SKM-1 (cell line): ENCODE data around the gene AMZ1.
"Not testable (repeated sequence)": the region's sequence is repeated elsewhere in the genome, so short reads cannot be mapped to it uniquely, and the experiment has no call there.

Source experiments
- DNase-seq: peaks from one replicate; lab custom pipeline; 2025; ENCODE audit not compliant: unreplicated experiment; lab: John Stamatoyannopoulos, UW

AMZ1 gene

GRCh38 chr7:2666588-2667250 is 21.3 kb upstream of the AMZ1 start:
- DNase-seq = no peak

- DNase-seq = no peak
These were observed 20.2 kb upstream of the AMZ1 start for GRCh38 chr7:2667843-2668242.

- DNase-seq = no peak
These were observed 19.6 kb upstream of the AMZ1 start for GRCh38 chr7:2668401-2668800.

- no peak for DNase-seq
These were observed 17.8 kb upstream of the AMZ1 start for GRCh38 chr7:2670171-2670570.

- peak; percentile 53 for DNase-seq
These were observed 17.1 kb upstream of the AMZ1 start for GRCh38 chr7:2670720-2671391.

GRCh38 chr7:2673214-2673613 is 14.8 kb upstream of the AMZ1 start:
- DNase-seq = not testable (repeated sequence)

GRCh38 chr7:2673934-2674333 is 14.1 kb upstream of the AMZ1 start:
- DNase-seq = no peak

- no peak for DNase-seq
These were observed 12.7 kb upstream of the AMZ1 start for GRCh38 chr7:2675256-2675764.

- not testable (repeated sequence) for DNase-seq
These were observed 11.4 kb upstream of the AMZ1 start for GRCh38 chr7:2676576-2676975.

- DNase-seq = not testable (repeated sequence)
These were observed 9.5 kb upstream of the AMZ1 start for GRCh38 chr7:2678454-2678853.

- not testable (repeated sequence) for DNase-seq
These were observed 8.6 kb upstream of the AMZ1 start for GRCh38 chr7:2679135-2680127.

- DNase-seq = no peak
These were observed 7.7 kb upstream of the AMZ1 start for GRCh38 chr7:2680256-2680655.

GRCh38 chr7:2680792-2681490 is 7.1 kb upstream of the AMZ1 start:
- peak; percentile 57 for DNase-seq

GRCh38 chr7:2681929-2682799 is 5.8 kb upstream of the AMZ1 start:
- no peak for DNase-seq

GRCh38 chr7:2684501-2684900 is 3.5 kb upstream of the AMZ1 start:
- no peak for DNase-seq

- DNase-seq = no peak
These were observed 1.9 kb upstream of the AMZ1 start for GRCh38 chr7:2686101-2686500.

GRCh38 chr7:2687338-2687869 is 598 bp upstream of the AMZ1 start:
- no peak for DNase-seq

GRCh38 chr7:2688409-2689342 is 674 bp downstream of the AMZ1 start:
- no peak for DNase-seq
